Measurements from ENCODE around the gene SLC22A17.

SLC22A17 gene

DNA sequence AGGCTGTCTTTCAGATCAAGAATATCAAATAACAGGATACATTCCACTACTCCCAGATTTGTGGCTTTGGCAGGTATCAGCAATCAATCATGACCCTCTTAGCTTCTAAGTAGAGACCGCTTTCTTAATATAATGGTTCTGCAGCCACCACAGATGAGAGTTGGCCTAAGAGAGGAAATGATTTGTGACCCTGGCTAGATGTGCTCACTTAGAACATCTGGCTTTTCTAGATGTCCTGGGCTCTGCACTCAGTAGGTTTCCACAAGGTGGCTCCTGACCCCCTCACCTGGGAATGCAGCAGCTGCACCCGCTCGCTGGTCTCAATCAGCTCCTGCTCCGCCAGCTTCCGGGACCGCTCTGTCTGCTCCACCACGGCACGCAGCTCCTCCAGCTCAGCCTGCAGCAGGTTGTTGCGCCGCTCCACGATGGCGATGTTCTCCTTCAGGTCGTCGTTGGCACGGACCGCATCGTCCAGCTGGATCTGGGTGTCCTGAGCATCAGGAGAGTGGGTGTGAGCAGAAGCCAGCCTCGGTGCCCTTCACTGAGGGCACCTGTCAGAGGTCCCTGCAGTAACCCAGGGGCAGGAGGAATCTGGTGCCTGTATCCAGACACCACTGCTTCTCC lies 33.1 kb upstream of the SLC22A17 start:
- H3K4me3 ChIP-seq (ENCODE audit: low read depth, low read length) = no peak overlapping the region
- TF ChIP-seq, protein P1, sequence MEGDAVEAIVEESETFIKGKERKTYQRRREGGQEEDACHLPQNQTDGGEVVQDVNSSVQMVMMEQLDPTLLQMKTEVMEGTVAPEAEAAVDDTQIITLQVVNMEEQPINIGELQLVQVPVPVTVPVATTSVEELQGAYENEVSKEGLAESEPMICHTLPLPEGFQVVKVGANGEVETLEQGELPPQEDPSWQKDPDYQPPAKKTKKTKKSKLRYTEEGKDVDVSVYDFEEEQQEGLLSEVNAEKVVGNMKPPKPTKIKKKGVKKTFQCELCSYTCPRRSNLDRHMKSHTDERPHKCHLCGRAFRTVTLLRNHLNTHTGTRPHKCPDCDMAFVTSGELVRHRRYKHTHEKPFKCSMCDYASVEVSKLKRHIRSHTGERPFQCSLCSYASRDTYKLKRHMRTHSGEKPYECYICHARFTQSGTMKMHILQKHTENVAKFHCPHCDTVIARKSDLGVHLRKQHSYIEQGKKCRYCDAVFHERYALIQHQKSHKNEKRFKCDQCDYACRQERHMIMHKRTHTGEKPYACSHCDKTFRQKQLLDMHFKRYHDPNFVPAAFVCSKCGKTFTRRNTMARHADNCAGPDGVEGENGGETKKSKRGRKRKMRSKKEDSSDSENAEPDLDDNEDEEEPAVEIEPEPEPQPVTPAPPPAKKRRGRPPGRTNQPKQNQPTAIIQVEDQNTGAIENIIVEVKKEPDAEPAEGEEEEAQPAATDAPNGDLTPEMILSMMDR (IDR thresholded peaks at IDR 0.05; ENCODE audit: low read depth, low read length) = no peak

DNA sequence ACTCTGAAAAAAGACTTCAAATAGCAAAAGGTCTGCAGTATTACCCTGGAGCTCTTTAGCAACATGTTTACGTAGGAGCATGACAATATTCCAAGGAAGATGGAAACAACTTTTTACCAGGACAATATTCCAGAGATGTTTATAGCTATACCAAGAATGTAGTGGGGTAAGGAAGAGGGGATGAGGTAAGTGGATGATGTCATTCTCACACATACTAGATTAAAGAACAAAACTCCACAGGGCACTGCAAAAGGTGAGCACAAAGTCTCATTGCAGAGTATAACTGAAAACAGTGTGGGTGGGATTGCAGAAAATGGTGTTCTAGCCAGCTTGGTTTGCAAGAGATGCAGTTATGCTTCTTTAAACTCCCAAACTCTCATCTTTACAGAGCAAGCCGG lies 32.6 kb upstream of the SLC22A17 start:
- TF ChIP-seq, protein P1 (IDR thresholded peaks at IDR 0.05; ENCODE audit: low read depth, low read length) = no peak
- no peak overlapping the region for H3K4me3 ChIP-seq (ENCODE audit: low read depth, low read length)

DNA sequence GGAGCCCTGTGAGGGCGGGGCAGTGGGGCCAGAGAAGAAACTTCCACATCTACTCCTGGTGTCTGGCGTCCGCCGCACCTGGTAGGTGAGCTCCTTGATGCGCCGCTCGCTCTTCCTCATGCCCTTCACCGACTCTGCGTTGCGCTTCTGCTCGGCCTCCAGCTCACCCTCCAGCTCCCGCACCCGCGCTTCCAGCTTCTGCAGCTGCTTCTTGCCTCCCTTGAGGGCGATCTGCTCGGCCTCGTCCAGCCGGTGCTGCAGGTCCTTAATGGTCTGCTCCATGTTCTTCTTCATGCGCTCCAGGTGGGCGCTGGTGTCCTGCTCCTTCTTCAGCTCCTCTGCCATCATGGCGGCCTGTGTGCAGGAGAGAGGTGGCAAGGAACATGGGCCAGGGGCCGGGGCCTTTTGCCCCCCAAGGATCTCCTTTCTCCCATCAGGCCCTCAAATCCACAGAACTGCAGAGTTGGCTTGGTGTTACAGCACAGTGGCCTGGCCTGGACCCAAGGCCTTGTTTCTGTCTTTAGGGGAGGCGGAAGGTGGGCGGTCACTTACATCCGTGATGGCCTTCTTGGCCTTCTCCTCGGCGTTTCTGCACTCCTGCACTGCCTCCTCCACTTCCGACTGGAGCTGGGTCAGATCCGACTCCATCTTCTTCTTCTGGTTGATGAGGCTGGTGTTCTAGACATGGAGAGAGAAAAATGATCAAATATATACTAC lies 31.8 kb upstream of the SLC22A17 start:
- TF ChIP-seq, protein P1 (IDR thresholded peaks at IDR 0.05; ENCODE audit: low read depth, low read length) = no peak
- no peak overlapping the region for H3K4me3 ChIP-seq (ENCODE audit: low read depth, low read length)

DNA sequence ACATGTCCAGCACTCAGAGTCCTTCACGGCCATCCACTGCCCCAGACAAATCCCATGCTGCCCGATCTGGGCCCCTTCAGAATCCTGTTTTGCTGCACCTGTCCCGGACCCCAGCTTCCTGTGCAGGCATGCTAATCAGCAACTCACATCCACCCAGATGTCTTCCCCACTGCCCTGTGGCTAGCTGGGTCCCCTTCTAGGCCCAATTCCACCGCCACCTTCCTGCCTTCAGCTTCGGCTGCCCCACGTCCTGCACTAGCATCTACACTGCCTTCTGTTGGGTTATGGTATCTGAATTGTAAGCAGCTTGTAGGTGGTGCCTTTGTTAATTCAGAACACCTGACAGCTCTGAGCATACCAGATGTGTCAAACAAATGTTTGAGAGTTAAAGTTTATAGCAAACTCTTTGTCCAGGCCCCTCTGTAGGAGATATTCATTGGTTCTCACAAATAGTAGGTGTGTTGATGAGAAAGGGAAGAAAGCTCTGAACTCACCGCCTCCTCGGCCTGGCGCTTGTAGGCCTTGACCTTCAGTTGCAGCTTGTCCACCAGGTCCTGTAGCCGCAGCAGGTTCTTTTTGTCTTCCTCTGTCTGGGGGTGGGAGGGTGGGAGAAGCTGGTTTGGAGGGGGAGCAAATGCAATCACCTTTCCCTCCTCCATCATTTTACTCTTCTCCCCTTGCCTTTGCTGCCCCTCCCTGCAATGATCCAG lies 30.2 kb upstream of the SLC22A17 start:
- no peak overlapping the region for H3K4me3 ChIP-seq (ENCODE audit: low read depth, low read length)
- TF ChIP-seq, protein P1 (IDR thresholded peaks at IDR 0.05; ENCODE audit: low read depth, low read length) = no peak

DNA sequence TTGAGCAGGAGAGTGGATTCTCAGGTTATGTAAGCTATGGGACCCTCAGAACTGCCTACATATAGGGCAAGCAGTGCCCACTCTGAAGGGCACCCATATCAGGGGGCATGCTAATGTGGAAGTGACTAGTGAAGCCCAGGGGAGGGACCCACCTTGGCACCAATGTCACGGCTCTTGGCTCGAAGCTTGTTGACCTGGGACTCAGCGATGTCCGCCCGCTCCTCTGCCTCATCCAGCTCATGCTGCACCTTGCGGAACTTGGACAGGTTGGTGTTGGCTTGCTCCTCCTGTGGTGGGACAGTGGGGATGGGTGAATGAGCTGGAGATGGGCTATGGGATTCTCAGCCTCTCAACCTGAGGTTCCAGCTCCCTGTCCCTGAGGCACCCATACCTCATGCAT lies 29.6 kb upstream of the SLC22A17 start:
- TF ChIP-seq, protein P1 (IDR thresholded peaks at IDR 0.05; ENCODE audit: low read depth, low read length) = no peak
- no peak overlapping the region for H3K4me3 ChIP-seq (ENCODE audit: low read depth, low read length)

DNA sequence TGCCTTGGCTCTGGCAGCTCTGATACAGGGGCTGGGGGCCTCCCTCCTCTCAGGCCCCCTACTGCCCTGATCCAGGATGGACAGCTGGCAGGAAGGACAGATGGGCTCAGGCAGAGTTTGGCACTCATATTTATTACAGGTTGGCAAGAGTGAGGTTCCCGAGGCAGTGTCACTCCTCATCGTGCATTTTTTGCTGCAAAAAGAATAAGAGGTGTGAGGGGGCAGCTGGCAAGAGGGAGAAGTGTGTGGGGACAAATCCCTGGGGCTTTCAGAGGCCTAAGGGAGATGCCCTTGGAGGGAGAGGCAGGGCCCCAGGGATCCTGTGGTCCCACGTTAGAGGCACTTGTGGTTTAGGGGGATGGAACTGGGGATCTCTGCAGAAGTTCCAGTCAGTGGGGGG lies 29.2 kb upstream of the SLC22A17 start:
- H3K4me3 ChIP-seq (ENCODE audit: low read depth, low read length) = no peak overlapping the region
- TF ChIP-seq, protein P1 (IDR thresholded peaks at IDR 0.05; ENCODE audit: low read depth, low read length) = no peak

DNA sequence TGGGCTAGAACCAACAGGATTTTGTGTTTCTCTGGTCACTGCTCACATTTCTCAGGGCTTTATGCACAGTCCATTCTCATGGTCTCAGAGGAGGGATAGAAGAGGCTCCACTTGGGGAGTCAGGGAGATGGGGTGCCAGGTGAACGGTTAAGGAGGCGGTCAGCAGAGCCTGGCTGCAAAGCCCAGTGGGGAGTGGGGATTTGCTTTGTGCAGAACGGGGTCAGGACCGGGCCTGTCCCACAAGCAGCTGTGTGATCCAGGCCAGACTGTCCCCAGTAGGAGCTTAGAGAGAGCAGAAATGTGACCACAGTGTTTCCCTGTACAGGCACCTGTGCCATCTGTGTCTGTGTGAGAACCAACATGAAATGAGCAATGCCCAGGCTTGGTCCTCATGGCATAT lies 28.3 kb upstream of the SLC22A17 start:
- H3K4me3 ChIP-seq (ENCODE audit: low read depth, low read length) = no peak overlapping the region
- TF ChIP-seq, protein P1 (IDR thresholded peaks at IDR 0.05; ENCODE audit: low read depth, low read length) = no peak

Measured in WI38 (cell line).